ENCODE data around the gene BCAT1. TPM values are rescaled to one million over a fixed set of nuclear protein-coding genes. Genes with fewer than 3 reads are reported as not detected.

BCAT1 gene
- total and polyA plus RNA-seq, 2 donors (not counting 3 experiments of a cell fraction or from before 2014, with no cell fraction given) = 21.6 to 267 TPM

GRCh38 chr12:24797901-24798300 lies 151.0 kb downstream of the BCAT1 start:
- Histone ChIP-seq H3K9me1 (replicated peaks; ENCODE audit: control insufficient read depth, extremely low read depth, insufficient read depth, low read length) (no peaks in the 10 kb centered on the region), H3K27me3 (ENCODE audit: control insufficient read depth in 2 of 2, insufficient read depth in 2 of 2, low read length in 2 of 2) (peaks cover 0 to 3% of the 10 kb centered on the region in 2 experiments), H3K4me1 (ENCODE audit: control insufficient read depth, extremely low read depth, insufficient read depth, low read length) (no peaks in the 10 kb centered on the region), H2AFZ (ENCODE audit: low read depth, low read length) (no peak overlapping the region), H3K4me2 (ENCODE audit: insufficient read depth, low read length) (no peak overlapping the region), H3K9me3 (replicated peaks; ENCODE audit: control insufficient read depth, insufficient read depth, low read length) (no peaks in the 10 kb centered on the region), H3K9ac (replicated peaks; ENCODE audit: extremely low read depth, insufficient read depth, low read length) (no peak overlapping the region), H4K20me1 (replicated peaks; ENCODE audit: control insufficient read depth, extremely low read depth, insufficient read depth, low read length) (no peaks in the 10 kb centered on the region), H3K36me3 (ENCODE audit: control insufficient read depth in 2 of 2, extremely low read depth in 1 of 2, insufficient read depth in 2 of 2, low read length in 2 of 2) (no peaks in the 10 kb centered on the region), H3K79me2 (ENCODE audit: control insufficient read depth, insufficient read depth, low read length) (no peaks in the 10 kb centered on the region), H3K4me3 (replicated peaks in 1 of 3; ENCODE audit: insufficient read depth in 1 of 3, low read depth in 1 of 3, low read length in 3 of 3) (no peak overlapping the region), H3K27ac (ENCODE audit: insufficient read depth, low read depth, low read length) (no peak overlapping the region)
- POLR2A ChIA-PET = no interaction called here
- DNase-seq (ENCODE audit: low read depth, low spot score) = no peak
- no peak for FAIRE-seq
- dilution Hi-C loops (cut with MboI; ENCODE audit: extremely low pct_ligation_motif_present, low sequenced_read_pairs) (no loop called here), intact Hi-C loops (cut with micrococcal nuclease) (no loop called here)
- CTCF ChIA-PET = no interaction called here
- no peak for TF ChIP-seq POLR2A (IDR thresholded peaks at IDR 0.05; ENCODE audit: low read depth, low read length)
- TF ChIP-seq EZH2 (IDR thresholded peaks at IDR 0.05; ENCODE audit: borderline replicate concordance, low read depth, low read length, severe bottlenecking) = no peak
- TF ChIP-seq, protein P1, sequence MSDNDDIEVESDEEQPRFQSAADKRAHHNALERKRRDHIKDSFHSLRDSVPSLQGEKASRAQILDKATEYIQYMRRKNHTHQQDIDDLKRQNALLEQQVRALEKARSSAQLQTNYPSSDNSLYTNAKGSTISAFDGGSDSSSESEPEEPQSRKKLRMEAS (IDR thresholded peaks at IDR 0.05; ENCODE audit: insufficient read depth, insufficient read length) = no peak
- no peak for TF ChIP-seq MYC (IDR thresholded peaks at IDR 0.05; ENCODE audit: low read depth, low read length)
- TF ChIP-seq JUN (IDR thresholded peaks at IDR 0.05; ENCODE audit: borderline replicate concordance, insufficient read depth, insufficient read length, low read depth) = no peak
- no peak for TF ChIP-seq POLR2AphosphoS5 (IDR thresholded peaks at IDR 0.05; ENCODE audit: insufficient read depth, low read depth, low read length)
- no peak for TF ChIP-seq GATA2 (IDR thresholded peaks at IDR 0.05; ENCODE audit: insufficient read depth, insufficient read length, low read depth, low read length)
- no TSS peak for BruUV-seq (replicated peaks)

DNA sequence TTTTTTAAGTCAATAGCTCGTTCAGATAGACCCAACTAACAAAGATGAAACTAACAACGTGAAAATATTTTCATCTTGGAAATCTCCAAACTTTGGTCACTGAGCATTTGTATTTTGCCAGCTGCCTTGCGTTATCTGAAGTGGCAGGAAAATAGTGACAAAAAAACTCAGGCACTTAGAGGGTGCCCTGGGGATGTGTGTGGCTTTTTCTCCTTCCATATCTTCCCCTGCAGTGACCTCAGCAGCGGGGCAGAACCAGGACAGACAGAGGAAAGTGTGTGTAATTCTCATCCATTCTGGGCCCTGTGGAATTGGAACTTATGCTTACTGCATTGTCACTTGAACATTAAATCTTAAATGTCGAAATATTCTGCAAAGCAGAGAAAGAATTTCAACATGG lies 152.0 kb downstream of the BCAT1 start:
- H3K9me3 ChIP-seq (replicated peaks; ENCODE audit: control insufficient read depth, insufficient read depth, low read length) = no peaks in the 10 kb centered on the region
- H3K9ac ChIP-seq (replicated peaks; ENCODE audit: extremely low read depth, insufficient read depth, low read length) = no peak overlapping the region
- ChIA-PET CTCF (no interaction called here), POLR2A (no interaction called here)
- BruUV-seq (replicated peaks) = no TSS peak
- no peaks in the 10 kb centered on the region for H3K79me2 ChIP-seq (ENCODE audit: control insufficient read depth, insufficient read depth, low read length)
- H3K4me2 ChIP-seq (ENCODE audit: insufficient read depth, low read length) = no peak overlapping the region
- intact Hi-C loops (cut with micrococcal nuclease) = no loop called here
- TF ChIP-seq MYC (IDR thresholded peaks at IDR 0.05; ENCODE audit: low read depth, low read length) = no peak
- no peak for TF ChIP-seq FOS (IDR thresholded peaks at IDR 0.05; ENCODE audit: borderline replicate concordance, insufficient read depth, low read length)
- TF ChIP-seq GATA2 (IDR thresholded peaks at IDR 0.05; ENCODE audit: insufficient read depth, insufficient read length, low read depth, low read length) = no peak
- TF ChIP-seq POLR2A (IDR thresholded peaks at IDR 0.05; ENCODE audit: low read depth, low read length) = no peak
- no peak for TF ChIP-seq JUN (IDR thresholded peaks at IDR 0.05; ENCODE audit: borderline replicate concordance, insufficient read depth, insufficient read length, low read depth)
- TF ChIP-seq EZH2 (IDR thresholded peaks at IDR 0.05; ENCODE audit: borderline replicate concordance, low read depth, low read length, severe bottlenecking) = no peak
- TF ChIP-seq POLR2AphosphoS5 (IDR thresholded peaks at IDR 0.05; ENCODE audit: insufficient read depth, low read depth, low read length) = no peak
- TF ChIP-seq, protein P1 (IDR thresholded peaks at IDR 0.05; ENCODE audit: insufficient read depth, insufficient read length) = no peak
- TF ChIP-seq, protein P2, sequence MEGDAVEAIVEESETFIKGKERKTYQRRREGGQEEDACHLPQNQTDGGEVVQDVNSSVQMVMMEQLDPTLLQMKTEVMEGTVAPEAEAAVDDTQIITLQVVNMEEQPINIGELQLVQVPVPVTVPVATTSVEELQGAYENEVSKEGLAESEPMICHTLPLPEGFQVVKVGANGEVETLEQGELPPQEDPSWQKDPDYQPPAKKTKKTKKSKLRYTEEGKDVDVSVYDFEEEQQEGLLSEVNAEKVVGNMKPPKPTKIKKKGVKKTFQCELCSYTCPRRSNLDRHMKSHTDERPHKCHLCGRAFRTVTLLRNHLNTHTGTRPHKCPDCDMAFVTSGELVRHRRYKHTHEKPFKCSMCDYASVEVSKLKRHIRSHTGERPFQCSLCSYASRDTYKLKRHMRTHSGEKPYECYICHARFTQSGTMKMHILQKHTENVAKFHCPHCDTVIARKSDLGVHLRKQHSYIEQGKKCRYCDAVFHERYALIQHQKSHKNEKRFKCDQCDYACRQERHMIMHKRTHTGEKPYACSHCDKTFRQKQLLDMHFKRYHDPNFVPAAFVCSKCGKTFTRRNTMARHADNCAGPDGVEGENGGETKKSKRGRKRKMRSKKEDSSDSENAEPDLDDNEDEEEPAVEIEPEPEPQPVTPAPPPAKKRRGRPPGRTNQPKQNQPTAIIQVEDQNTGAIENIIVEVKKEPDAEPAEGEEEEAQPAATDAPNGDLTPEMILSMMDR (IDR thresholded peaks at IDR 0.05; ENCODE audit: extremely low read depth in 1 of 2, insufficient read depth in 1 of 2, low read depth in 1 of 2, low read length in 2 of 2) = no peak
- H3K9me1 ChIP-seq (replicated peaks; ENCODE audit: control insufficient read depth, extremely low read depth, insufficient read depth, low read length) = no peaks in the 10 kb centered on the region
- no peak overlapping the region for H3K4me3 ChIP-seq (replicated peaks in 1 of 3; ENCODE audit: insufficient read depth in 1 of 3, low read depth in 1 of 3, low read length in 3 of 3)
- H3K4me1 ChIP-seq (ENCODE audit: control insufficient read depth, extremely low read depth, insufficient read depth, low read length) = no peaks in the 10 kb centered on the region
- H2AFZ ChIP-seq (ENCODE audit: low read depth, low read length) = no peak overlapping the region
- H3K27me3 ChIP-seq (ENCODE audit: control insufficient read depth in 2 of 2, insufficient read depth in 2 of 2, low read length in 2 of 2) = peaks cover 0 to 3% of the 10 kb centered on the region in 2 experiments
- no peak overlapping the region for H3K27ac ChIP-seq (ENCODE audit: insufficient read depth, low read depth, low read length)
- no peak for FAIRE-seq
- no peak for DNase-seq (ENCODE audit: low read depth, low spot score)
- dilution Hi-C loops (cut with MboI; ENCODE audit: extremely low pct_ligation_motif_present, low sequenced_read_pairs) = no loop called here
- H4K20me1 ChIP-seq (replicated peaks; ENCODE audit: control insufficient read depth, extremely low read depth, insufficient read depth, low read length) = no peaks in the 10 kb centered on the region
- no peaks in the 10 kb centered on the region for H3K36me3 ChIP-seq (ENCODE audit: control insufficient read depth in 2 of 2, extremely low read depth in 1 of 2, insufficient read depth in 2 of 2, low read length in 2 of 2)
